Breast epithelium (tissue), 4 donors: Measurements from ENCODE around the gene TRPM2. TPM values are rescaled to one million over a fixed set of nuclear protein-coding genes. Genes with fewer than 3 reads are reported as not detected.
A peak's percentile ranks its signal among the peaks of the same experiment; 100 is the strongest.

Source experiments
- DNase-seq, 2 donors: peaks; one replicate each; pipeline ENCODE4 v3.0.0-alpha.2; 2019; ENCODE audit warnings: low spot score in 2 of 2
- H3K27ac ChIP-seq, 2 donors: fragments of 200-600 bp; sonication (generic) in 1 of 2; one replicate each; pipeline ENCODE4 v1.5.1; 2016 to 2019; ENCODE audit warnings: mild to moderate bottlenecking in 1 of 2
- H3K27me3 ChIP-seq, 2 donors: fragments of 200-600 bp; sonication (generic) in 1 of 2; one replicate each; pipeline versions ENCODE4 v1.5.1 to v1.6.0; 2017 to 2019; ENCODE audit warnings: control low read depth in 1 of 2, mild to moderate bottlenecking in 1 of 2
- H3K36me3 ChIP-seq: fragments of 200-600 bp; one replicate; pipeline ENCODE4 v1.5.1; 2019
- H3K4me1 ChIP-seq, 2 donors: fragments of 200-600 bp; sonication (generic); one replicate each; pipeline ENCODE4 v1.5.1; 2016 to 2019; ENCODE audit warnings: control low read depth in 1 of 2
- H3K4me3 ChIP-seq, 3 donors: fragments of 200-600 bp; sonication (generic); 1 replicate in 2 of 3; 2 replicates in 1 of 3; pipeline ENCODE4 v1.5.1; 2016 to 2019; ENCODE audit warnings: mild to moderate bottlenecking in 3 of 3, moderate library complexity in 2 of 3
- H3K9me3 ChIP-seq, 2 donors: fragments of 200-600 bp; sonication (generic) in 1 of 2; one replicate each; pipeline ENCODE4 v1.5.1; 2016 to 2019; ENCODE audit warnings: control low read depth in 1 of 2
- POLR2A ChIP-seq: fragments of 450-650 bp; IDR thresholded peaks from one replicate; pipeline ENCODE4 v1.6.1; 2016; ENCODE audit warnings: antibody characterized with exemption, mild to moderate bottlenecking, moderate library complexity
- POLR2AphosphoS5 ChIP-seq, 3 donors: sonication (generic); formaldehyde crosslinking; IDR thresholded peaks; one replicate each; pipeline ENCODE4 v1.6.1; 2017; ENCODE audit warnings: antibody characterized with exemption in 3 of 3
- intact Hi-C: fragments of 100-400 bp; cut with DNase I; formaldehyde crosslinking; loops from one replicate; pipeline ENCODE4 v1.15.1; 2023; ENCODE audit warnings: low total_unique reads
- total RNA-seq, 3 donors: library from RNA; depleted of rRNA; stranded (reverse); fragments of >200 nt; gene quantifications; one replicate each; pipeline ENCODE4 v1.1.0, GENCODE V29; 2016
- TF ChIP-seq, protein P1 (sequence below), 3 donors: fragments of 450-650 bp; IDR thresholded peaks; one replicate each; pipeline ENCODE4 v1.5.1; 2016 to 2017; ENCODE audit warnings: antibody characterized with exemption in 3 of 3, mild to moderate bottlenecking in 3 of 3, moderate library complexity in 3 of 3

TRPM2 gene
- total RNA-seq, 3 donors from 2014 or later = 4.3 to 7.9 (median 7.2) TPM

DNA sequence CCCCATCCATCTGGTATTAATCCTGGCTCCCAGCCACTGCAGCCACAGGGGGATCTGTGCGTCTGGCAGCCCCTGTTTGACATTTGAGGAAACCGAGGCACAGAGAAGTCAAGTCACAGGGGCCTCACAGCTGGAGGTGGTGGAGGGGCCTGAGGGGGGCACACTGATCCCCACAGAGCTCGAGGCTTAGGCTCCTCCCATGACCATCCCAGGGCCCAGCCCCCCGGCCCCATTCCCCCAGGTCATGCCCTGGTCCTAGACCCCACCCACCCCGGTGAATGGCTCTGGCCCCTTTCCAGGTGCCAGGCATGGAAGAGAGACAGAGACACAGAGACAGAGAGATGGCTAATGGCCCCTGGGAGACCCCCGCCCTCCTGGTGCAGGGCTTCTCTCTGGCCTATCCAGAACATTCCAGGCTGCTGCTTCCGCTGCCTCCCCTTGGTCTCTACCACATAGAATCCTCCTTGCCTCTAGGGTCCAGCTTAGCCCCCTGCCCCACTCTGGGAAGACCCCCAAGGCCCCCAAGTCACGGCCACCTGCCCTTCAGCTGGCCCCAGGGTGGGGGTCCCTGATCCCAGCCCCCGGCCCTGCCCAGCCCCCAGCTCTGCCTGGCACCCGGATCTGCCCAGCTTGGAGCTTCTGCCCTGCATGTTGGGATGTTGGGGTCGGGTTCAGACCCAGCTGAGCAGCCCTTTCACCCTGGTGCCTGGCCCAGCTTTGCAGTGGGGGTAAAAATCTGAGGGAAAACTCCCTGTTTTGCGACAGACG is 72.7 kb downstream of the TRPM2 start:
- Histone ChIP-seq H3K27me3 (peaks cover 0 to 33% of the 10 kb centered on the region in 2 donors), H3K4me3 (peak overlapping the region in 2 of 3 donors; percentile 40 to 60), H3K9me3 (peaks cover 5 to 16% of the 10 kb centered on the region in 2 donors), H3K27ac (peak overlapping the region in 1 of 2 donors; percentile 61), H3K4me1 (no peaks in the 10 kb centered on the region), H3K36me3 (no peaks in the 10 kb centered on the region)
- intact Hi-C loops = no loop called here
- peak in 1 of 2 donors; percentile 37 for DNase-seq
- TF ChIP-seq POLR2A (no peak), POLR2AphosphoS5 (IDR thresholded peaks at IDR 0.05) (no peak)
- TF ChIP-seq, protein P1, sequence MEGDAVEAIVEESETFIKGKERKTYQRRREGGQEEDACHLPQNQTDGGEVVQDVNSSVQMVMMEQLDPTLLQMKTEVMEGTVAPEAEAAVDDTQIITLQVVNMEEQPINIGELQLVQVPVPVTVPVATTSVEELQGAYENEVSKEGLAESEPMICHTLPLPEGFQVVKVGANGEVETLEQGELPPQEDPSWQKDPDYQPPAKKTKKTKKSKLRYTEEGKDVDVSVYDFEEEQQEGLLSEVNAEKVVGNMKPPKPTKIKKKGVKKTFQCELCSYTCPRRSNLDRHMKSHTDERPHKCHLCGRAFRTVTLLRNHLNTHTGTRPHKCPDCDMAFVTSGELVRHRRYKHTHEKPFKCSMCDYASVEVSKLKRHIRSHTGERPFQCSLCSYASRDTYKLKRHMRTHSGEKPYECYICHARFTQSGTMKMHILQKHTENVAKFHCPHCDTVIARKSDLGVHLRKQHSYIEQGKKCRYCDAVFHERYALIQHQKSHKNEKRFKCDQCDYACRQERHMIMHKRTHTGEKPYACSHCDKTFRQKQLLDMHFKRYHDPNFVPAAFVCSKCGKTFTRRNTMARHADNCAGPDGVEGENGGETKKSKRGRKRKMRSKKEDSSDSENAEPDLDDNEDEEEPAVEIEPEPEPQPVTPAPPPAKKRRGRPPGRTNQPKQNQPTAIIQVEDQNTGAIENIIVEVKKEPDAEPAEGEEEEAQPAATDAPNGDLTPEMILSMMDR (IDR thresholded peaks at IDR 0.05) = no peak

- DNase-seq = peak in 1 of 2 donors; percentile 40
- H3K4me3 ChIP-seq = no peak overlapping the region
- peaks cover 0 to 33% of the 10 kb centered on the region in 2 donors for H3K27me3 ChIP-seq
- H3K36me3 ChIP-seq = no peaks in the 10 kb centered on the region
- H3K4me1 ChIP-seq = no peaks in the 10 kb centered on the region
- peaks cover 5 to 16% of the 10 kb centered on the region in 2 donors for H3K9me3 ChIP-seq
- no peak overlapping the region for H3K27ac ChIP-seq
- intact Hi-C loops = no loop called here
- TF ChIP-seq POLR2AphosphoS5 (IDR thresholded peaks at IDR 0.05) (no peak), POLR2A (no peak)
- TF ChIP-seq, protein P1 (IDR thresholded peaks at IDR 0.05) = no peak
Observed at GRCh38 chr21:44426663-44427191, 73.3 kb downstream of the TRPM2 start.

DNA sequence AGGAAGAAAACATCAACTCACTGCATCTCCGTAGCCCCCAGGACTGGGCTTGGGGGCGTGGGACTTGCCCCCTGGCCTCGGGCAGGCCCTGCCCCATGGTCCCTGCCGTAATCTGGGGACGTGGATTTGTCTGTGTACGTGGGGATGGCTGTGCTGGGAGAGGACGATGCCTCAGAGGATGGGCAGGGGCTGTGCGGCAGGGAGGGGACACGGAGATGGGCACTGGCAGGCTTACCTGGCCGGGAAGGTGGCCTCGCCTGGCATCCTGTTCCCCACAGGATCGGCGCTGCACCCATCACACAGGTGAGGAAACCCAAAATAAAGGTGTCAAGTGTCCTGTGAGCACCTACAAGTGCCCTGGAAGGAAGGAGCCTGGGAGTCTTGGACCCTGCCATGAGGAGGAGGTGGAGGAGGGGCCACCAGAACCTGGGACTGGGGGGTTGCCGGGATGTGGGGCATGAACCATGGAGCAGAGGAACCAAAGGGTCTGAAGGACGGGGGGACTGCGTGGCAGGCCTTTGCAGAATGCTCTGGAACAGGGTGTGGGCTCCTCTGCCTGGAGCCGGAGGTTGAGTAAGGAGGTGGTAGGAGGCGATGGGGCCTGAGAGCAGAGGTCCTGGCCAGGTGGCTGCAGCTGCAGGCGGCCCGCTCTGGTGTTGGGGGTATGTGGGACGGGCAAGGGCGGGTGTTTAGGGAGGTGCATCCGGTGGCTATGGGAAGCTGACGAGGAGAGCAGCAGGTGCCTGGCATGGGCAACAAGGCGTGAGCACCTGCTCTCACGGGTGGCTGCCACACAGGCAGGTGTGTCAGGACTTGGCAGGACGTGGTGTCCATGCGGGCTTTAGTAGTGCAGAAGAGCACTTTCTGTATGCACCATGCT is 74.1 kb downstream of the TRPM2 start:
- Histone ChIP-seq H3K27ac (no peak overlapping the region), H3K4me1 (no peaks in the 10 kb centered on the region), H3K4me3 (no peak overlapping the region), H3K27me3 (peaks cover 0 to 33% of the 10 kb centered on the region in 2 donors), H3K9me3 (peaks cover 5 to 16% of the 10 kb centered on the region in 2 donors), H3K36me3 (no peaks in the 10 kb centered on the region)
- intact Hi-C loops = no loop called here
- TF ChIP-seq, protein P1 (IDR thresholded peaks at IDR 0.05) = no peak
- no peak for TF ChIP-seq POLR2AphosphoS5 (IDR thresholded peaks at IDR 0.05)
- no peak for TF ChIP-seq POLR2A
- peak in 1 of 2 donors; percentile 37 for DNase-seq

GRCh38 chr21:44428281-44428960 is 75.0 kb downstream of the TRPM2 start:
- TF ChIP-seq POLR2AphosphoS5 (IDR thresholded peaks at IDR 0.05) (no peak), POLR2A (no peak)
- TF ChIP-seq, protein P1 (IDR thresholded peaks at IDR 0.05) = no peak
- Histone ChIP-seq H3K27me3 (peaks cover 0 to 33% of the 10 kb centered on the region in 2 donors), H3K4me1 (no peaks in the 10 kb centered on the region), H3K4me3 (no peak overlapping the region), H3K36me3 (no peaks in the 10 kb centered on the region), H3K9me3 (peaks cover 5 to 16% of the 10 kb centered on the region in 2 donors), H3K27ac (no peak overlapping the region)
- intact Hi-C loops = no loop called here
- DNase-seq = peak in 1 of 2 donors; percentile 10
